SK-N-SH (cell line): ENCODE data around the gene SLC35F4. TPM values are rescaled to one million over a fixed set of nuclear protein-coding genes. Genes with fewer than 3 reads are reported as not detected.

Source experiments
- CTCF ChIA-PET: fragments of 300-600, 350-600 bp; formaldehyde crosslinking; extraction: SDS; loops from one replicate; lab custom pipeline; 2021; lab: Yijun Ruan, JAX
- POLR2A ChIA-PET: fragments of 350-600 bp; sonication (Branson Sonifier 250); formaldehyde crosslinking; extraction: SDS; loops from one replicate; lab custom pipeline; 2020; ENCODE audit warnings: antibody characterized with exemption, inconsistent platforms; lab: Yijun Ruan, JAX
- DNase-seq: peaks from one replicate; pipeline ENCODE4 v3.0.0; 2012
- H2AFZ ChIP-seq: fragments of 200-600 bp; sonication (generic); 2 replicates; pipeline ENCODE4 v1.8.1; 2016; ENCODE audit warnings: antibody characterized with exemption, mild to moderate bottlenecking, low read depth
- H3F3A ChIP-seq: fragments of 200-600 bp; sonication (generic); replicated peaks from 2 replicates; pipeline ENCODE3; 2016; ENCODE audit warnings: antibody characterized with exemption, mild to moderate bottlenecking; ENCODE audit not compliant: insufficient read depth
- H3K27ac ChIP-seq, 2 experiments: fragments of 200-500 bp in 1 of 2; fragments of 200-600 bp in 1 of 2; sonication (Bioruptor generic) in 1 of 2; sonication (generic), shearing (Covaris generic) in 1 of 2; 2 replicates each; pipeline versions ENCODE4 v1.5.1 to v1.6.1; 2014 to 2016; ENCODE audit warnings: low read depth in 2 of 2, inconsistent platforms in 1 of 2, low read length in 1 of 2, mild to moderate bottlenecking in 1 of 2, mixed read lengths in 1 of 2
- H3K27me3 ChIP-seq: fragments of 200-600 bp; sonication (generic), shearing (Covaris generic); 2 replicates; pipeline ENCODE4 v1.6.1; 2016; ENCODE audit warnings: mixed run types; ENCODE audit not compliant: insufficient read depth
- H3K36me3 ChIP-seq, 2 experiments: fragments of 200-500 bp in 1 of 2; fragments of 200-600 bp in 1 of 2; sonication (Bioruptor generic) in 1 of 2; sonication (generic) in 1 of 2; replicated peaks in 1 of 2; 2 replicates each; pipeline versions ENCODE3 to v1.5.1; 2014 to 2016; ENCODE audit warnings: low read length in 1 of 2, mild to moderate bottlenecking in 1 of 2; ENCODE audit not compliant: insufficient read depth in 2 of 2, control insufficient read depth in 1 of 2
- H3K4me1 ChIP-seq, 2 experiments: fragments of 200-500 bp in 1 of 2; fragments of 200-600 bp in 1 of 2; sonication (Bioruptor generic) in 1 of 2; sonication (generic), shearing (Covaris generic) in 1 of 2; 2 replicates each; pipeline versions ENCODE4 v1.5.1 to v1.6.1; 2014 to 2016; ENCODE audit warnings: low read depth in 1 of 2, low read length in 1 of 2, mixed run types in 1 of 2; ENCODE audit not compliant: insufficient read depth in 2 of 2, control insufficient read depth in 1 of 2
- H3K4me2 ChIP-seq: fragments of 200-600 bp; sonication (generic), shearing (Covaris generic); 2 replicates; pipeline ENCODE4 v1.6.1; 2017; ENCODE audit warnings: mixed run types
- H3K4me3 ChIP-seq, 2 experiments: fragments of 200-500 bp in 1 of 2; fragments of 200-600 bp in 1 of 2; sonication (Bioruptor generic) in 1 of 2; sonication (generic), shearing (Covaris generic) in 1 of 2; 2 replicates each; pipeline versions ENCODE4 v1.5.1 to v1.8.1; 2014 to 2016; ENCODE audit warnings: low read depth in 2 of 2, inconsistent platforms in 1 of 2, low read length in 1 of 2, mild to moderate bottlenecking in 1 of 2, mixed read lengths in 1 of 2, moderate library complexity in 1 of 2
- H3K79me2 ChIP-seq: fragments of 200-600 bp; sonication (generic); 2 replicates; pipeline ENCODE4 v1.8.1; 2017; ENCODE audit warnings: mild to moderate bottlenecking; ENCODE audit not compliant: insufficient read depth
- H3K9ac ChIP-seq: fragments of 200-600 bp; sonication (generic); 2 replicates; pipeline ENCODE4 v1.6.1; 2017; ENCODE audit warnings: mixed run types
- H3K9me2 ChIP-seq: fragments of 200-600 bp; sonication (generic); 2 replicates; pipeline ENCODE4 v1.6.1; 2017; ENCODE audit warnings: mixed run types
- H3K9me3 ChIP-seq: fragments of 200-600 bp; sonication (generic); 2 replicates; pipeline ENCODE4 v1.6.1; 2017; ENCODE audit warnings: mixed run types, mild to moderate bottlenecking, moderate library complexity
- H4K20me1 ChIP-seq: fragments of 200-600 bp; sonication (generic); 2 replicates; pipeline ENCODE4 v1.6.1; 2017; ENCODE audit warnings: mild to moderate bottlenecking, mixed run types; ENCODE audit not compliant: insufficient read depth
- CHD2 ChIP-seq: fragments of 150-350 bp; IDR thresholded peaks from 2 replicates; pipeline ENCODE4 v1.6.1; 2018; ENCODE audit warnings: low read length; ENCODE audit not compliant: partially characterized antibody
- ELF1 ChIP-seq: IDR thresholded peaks from 2 replicates; pipeline ENCODE4 v1.4.0; 2012
- MEF2A ChIP-seq: IDR thresholded peaks from 2 replicates; pipeline ENCODE4 v1.4.0; 2012; ENCODE audit warnings: low read depth, borderline replicate concordance
- POLR2AphosphoS5 ChIP-seq: IDR thresholded peaks from 2 replicates; pipeline ENCODE4 v1.6.1; 2012; ENCODE audit warnings: low read depth, low read length
- RXRA ChIP-seq: IDR thresholded peaks from 2 replicates; pipeline ENCODE4 v1.4.0; 2012; ENCODE audit warnings: low read depth, mild to moderate bottlenecking, borderline replicate concordance
- TCF12 ChIP-seq: IDR thresholded peaks from 2 replicates; pipeline ENCODE4 v1.4.0; 2012
- WGBS: methylation state at CpG from one replicate; pipeline ENCODE4 v1.1.6; 2017; ENCODE audit warnings: low lambda C conversion rate; 5-methylcytosine and 5-hydroxymethylcytosine counted together
- polyA plus RNA-seq, 3 experiments: library from polyadenylated mRNA; depleted of rRNA; stranded (reverse); fragments of >200 nt; gene quantifications; 2 replicates each; pipeline ENCODE4 v1.2.3, GENCODE V29; 2012
- TF ChIP-seq, protein P1 (sequence below): fragments of 150-350 bp; IDR thresholded peaks from 2 replicates; pipeline ENCODE4 v1.6.1; 2016; ENCODE audit warnings: mild to moderate bottlenecking, low read depth, low read length

SLC35F4 gene
- polyA plus RNA-seq, 1 of the 3 experiments (the other 2 are of a cell fraction) = not detected

DNA sequence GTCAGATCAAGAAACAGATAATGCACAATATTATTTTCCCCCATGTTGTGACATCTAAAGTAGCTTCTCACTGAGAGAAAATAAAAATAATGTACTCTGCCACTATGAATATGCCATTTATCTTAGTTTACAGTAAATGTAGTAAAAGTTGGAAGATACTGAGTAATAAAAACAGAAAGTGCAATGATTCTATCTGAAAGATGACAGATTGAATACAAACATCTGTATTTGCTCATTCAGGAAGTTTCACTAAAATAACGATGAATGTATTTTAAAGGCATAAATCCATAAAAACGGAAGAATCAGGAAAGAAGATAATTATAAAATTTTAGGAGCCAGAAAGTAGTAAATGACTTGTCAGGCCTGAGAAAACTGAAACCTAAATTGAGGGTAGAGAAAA, 18.2 kb downstream of the SLC35F4 start:
- H3K4me2 ChIP-seq = no peak overlapping the region
- peak overlapping the region in 1 of 2 experiments; percentile 63; a peak in 1 of 4 replicates for H3K27ac ChIP-seq
- WGBS = 9% methylated on average over 2 of the region's 2 CpGs

DNA sequence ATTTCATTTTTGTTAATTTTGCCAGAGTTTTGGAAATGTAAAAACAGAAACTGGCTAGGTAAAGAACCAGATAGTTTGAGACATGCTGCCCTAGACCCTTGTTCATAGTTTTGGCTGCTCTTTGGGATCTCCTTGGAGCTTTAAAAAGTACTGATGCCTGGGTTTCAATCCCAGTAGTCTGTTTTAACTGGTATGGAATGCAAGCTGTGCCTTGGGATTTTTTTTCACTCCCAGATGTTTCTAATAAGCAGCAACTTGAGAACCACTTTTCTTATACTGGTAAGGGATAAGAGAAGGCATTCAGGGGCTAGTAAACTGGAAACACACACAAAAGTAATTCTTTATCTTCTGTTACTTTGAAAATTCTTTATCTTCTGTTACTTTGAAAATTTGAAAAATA, 18.8 kb downstream of the SLC35F4 start:
- Histone ChIP-seq H3K4me1 (peaks cover 0 to 17% of the 10 kb centered on the region in 2 experiments; a peak in 2 of 4 replicates), H3K9me2 (no peaks in the 10 kb centered on the region), H3K27me3 (no peaks in the 10 kb centered on the region; the same call in 1 of the 2 replicates), H3F3A (no peaks in the 10 kb centered on the region), H3K9me3 (no peaks in the 10 kb centered on the region), H3K79me2 (no peaks in the 10 kb centered on the region), H3K36me3 (no peaks in the 10 kb centered on the region), H4K20me1 (no peaks in the 10 kb centered on the region), H3K9ac (no peak overlapping the region), H2AFZ (no peak overlapping the region), H3K27ac (peak overlapping the region in 1 of 2 experiments; percentile 63; a peak in 1 of 4 replicates), H3K4me2 (no peak overlapping the region), H3K4me3 (no peak overlapping the region)
- ChIA-PET CTCF (no interaction called here), POLR2A (no interaction called here)
- DNase-seq = no peak
- TF ChIP-seq RXRA (no peak), TCF12 (peak; percentile 74)

More for the DNA sequence above, 18.2 kb downstream of the SLC35F4 start:
- ChIA-PET CTCF (no interaction called here), POLR2A (no interaction called here)
- H3K79me2 ChIP-seq = no peaks in the 10 kb centered on the region
- no peak overlapping the region for H2AFZ ChIP-seq
- H3K4me1 ChIP-seq = peaks cover 0 to 17% of the 10 kb centered on the region in 2 experiments; a peak in 2 of 4 replicates
- no peak overlapping the region for H3K9ac ChIP-seq
- DNase-seq = no peak
- no peaks in the 10 kb centered on the region; the same call in 1 of the 2 replicates for H3K27me3 ChIP-seq
- H3K9me2 ChIP-seq = no peaks in the 10 kb centered on the region
- H3K4me3 ChIP-seq = no peak overlapping the region; a peak in 1 of 4 replicates
- no peaks in the 10 kb centered on the region for H3K9me3 ChIP-seq
- no peaks in the 10 kb centered on the region for H3F3A ChIP-seq
- TF ChIP-seq POLR2AphosphoS5 (no peak), CHD2 (no peak), MEF2A (no peak)
- TF ChIP-seq, all 33 proteins: peak for 0
- no peaks in the 10 kb centered on the region for H4K20me1 ChIP-seq
- H3K36me3 ChIP-seq = no peaks in the 10 kb centered on the region

DNA sequence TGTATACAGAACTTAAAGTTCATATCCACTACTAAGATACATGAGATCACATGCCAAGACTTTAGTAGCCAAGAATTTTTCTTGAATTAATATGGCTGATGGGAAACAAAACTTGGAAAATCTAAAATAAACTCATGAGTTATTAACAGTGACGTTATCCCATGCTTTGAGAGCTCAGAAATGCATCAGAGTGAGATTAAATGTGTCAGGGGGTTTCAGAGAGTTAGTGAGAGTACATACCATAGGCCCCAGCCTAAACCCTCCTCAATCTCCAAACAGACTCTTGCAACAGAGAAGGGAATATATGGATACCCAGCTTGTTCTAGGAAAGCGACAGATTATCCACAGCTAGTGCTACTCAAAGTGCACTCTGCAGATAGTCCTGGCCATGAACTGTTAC, 19.3 kb downstream of the SLC35F4 start:
- TF ChIP-seq, protein P1, sequence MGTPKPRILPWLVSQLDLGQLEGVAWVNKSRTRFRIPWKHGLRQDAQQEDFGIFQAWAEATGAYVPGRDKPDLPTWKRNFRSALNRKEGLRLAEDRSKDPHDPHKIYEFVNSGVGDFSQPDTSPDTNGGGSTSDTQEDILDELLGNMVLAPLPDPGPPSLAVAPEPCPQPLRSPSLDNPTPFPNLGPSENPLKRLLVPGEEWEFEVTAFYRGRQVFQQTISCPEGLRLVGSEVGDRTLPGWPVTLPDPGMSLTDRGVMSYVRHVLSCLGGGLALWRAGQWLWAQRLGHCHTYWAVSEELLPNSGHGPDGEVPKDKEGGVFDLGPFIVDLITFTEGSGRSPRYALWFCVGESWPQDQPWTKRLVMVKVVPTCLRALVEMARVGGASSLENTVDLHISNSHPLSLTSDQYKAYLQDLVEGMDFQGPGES = no peak
- no peak for TF ChIP-seq ELF1
- TF ChIP-seq, all 33 proteins: peak for 0
- no peaks in the 10 kb centered on the region for H3K9me2 ChIP-seq
- no peaks in the 10 kb centered on the region for H3K9me3 ChIP-seq
- no peaks in the 10 kb centered on the region for H4K20me1 ChIP-seq
- no peaks in the 10 kb centered on the region for H3K36me3 ChIP-seq
- peak overlapping the region in 1 of 2 experiments; percentile 63; a peak in 1 of 4 replicates for H3K27ac ChIP-seq
- H3K79me2 ChIP-seq = no peaks in the 10 kb centered on the region
- H3K4me2 ChIP-seq = no peak overlapping the region
- no peak for DNase-seq
- no peaks in the 10 kb centered on the region; the same call in 1 of the 2 replicates for H3K27me3 ChIP-seq
- H3K4me1 ChIP-seq = peaks cover 0 to 17% of the 10 kb centered on the region in 2 experiments; a peak in 2 of 4 replicates
- H3K9ac ChIP-seq = no peak overlapping the region
- no peaks in the 10 kb centered on the region for H3F3A ChIP-seq
- no peak overlapping the region for H3K4me3 ChIP-seq
- POLR2A ChIA-PET = no interaction called here
- H2AFZ ChIP-seq = no peak overlapping the region
- 16% methylated on average over 2 of the region's 2 CpGs for WGBS
- CTCF ChIA-PET = no interaction called here
